HG02885 (cell line): ENCODE data around the gene GATM.
A peak's percentile ranks its signal among the peaks of the same experiment; 100 is the strongest.

Experiments used
- ATAC-seq: cut with Tn5 transposase; IDR thresholded peaks from one replicate; pipeline ENCODE4 v1.9.1; 2021; ENCODE audit warnings: mild to moderate bottlenecking; ENCODE audit not compliant: unreplicated experiment, poor library complexity

Gene GATM

GRCh38 chr15:45378149-45378912, at the start of gene GATM:
GATM (minus strand) TSS chr15:45378544; CDS start chr15:45378453, 91 bp downstream.
- peak; percentile 86 for ATAC-seq

GRCh38 chr15:45427085-45427484, 48.7 kb upstream of the GATM start:
- no peak for ATAC-seq

GRCh38 chr15:45425135-45425534, 46.8 kb upstream of the GATM start:
- ATAC-seq: no peak

GRCh38 chr15:45424429-45424828, 46.1 kb upstream of the GATM start:
- ATAC-seq: no peak

GRCh38 chr15:45417303-45417950, 39.1 kb upstream of the GATM start:
- no peak for ATAC-seq

GRCh38 chr15:45414215-45414885, 36.0 kb upstream of the GATM start:
- no peak for ATAC-seq

GRCh38 chr15:45409596-45409995, 31.3 kb upstream of the GATM start:
- no peak for ATAC-seq

- ATAC-seq: no peak
Measured at GRCh38 chr15:45407786-45408185, 29.4 kb upstream of the GATM start.

- peak; percentile 33 for ATAC-seq
Measured at GRCh38 chr15:45402955-45403877, 24.9 kb upstream of the GATM start.

- peak; percentile 89 for ATAC-seq
Measured at GRCh38 chr15:45402162-45402954, 24.0 kb upstream of the GATM start.

GRCh38 chr15:45401665-45402161, 23.4 kb upstream of the GATM start:
- no peak for ATAC-seq

- no peak for ATAC-seq
Measured at GRCh38 chr15:45399381-45400212, 21.3 kb upstream of the GATM start.

GRCh38 chr15:45397116-45397665, 18.8 kb upstream of the GATM start:
- ATAC-seq: no peak

- ATAC-seq: no peak
Measured at GRCh38 chr15:45395943-45396342, 17.6 kb upstream of the GATM start.

GRCh38 chr15:45394681-45395080, 16.3 kb upstream of the GATM start:
- ATAC-seq: no peak

- no peak for ATAC-seq
Measured at GRCh38 chr15:45393851-45394250, 15.5 kb upstream of the GATM start.

GRCh38 chr15:45392584-45392855, 14.2 kb upstream of the GATM start:
- no peak for ATAC-seq
